GM23338 (cell line): ENCODE results near the gene TM2D1. TPM values are rescaled to one million over a fixed set of nuclear protein-coding genes. Genes with fewer than 3 reads are reported as not detected.

ENCODE experiments used
- ATAC-seq: fragments of 200-7000 bp; cut with Tn5 transposase; 3 replicates; pipeline ENCODE4 v1.9.1; 2020
- DNase-seq: peaks from one replicate; pipeline ENCODE4 v3.0.0-alpha.2; 2015; ENCODE audit warnings: low spot score
- H2AFZ ChIP-seq: fragments of 200-600 bp; sonication (generic); 2 replicates; pipeline ENCODE4 v1.8.0; 2016; ENCODE audit warnings: antibody characterized with exemption, mild to moderate bottlenecking, moderate library complexity
- H3F3A ChIP-seq: fragments of 200-600 bp; sonication (generic); replicated peaks from 2 replicates; pipeline ENCODE4 v1.8.0; 2017; ENCODE audit warnings: antibody characterized with exemption, mixed run types, low read depth
- H3K27ac ChIP-seq: fragments of 200-600 bp; sonication (generic); 2 replicates; pipeline ENCODE4 v1.6.1; 2016; ENCODE audit warnings: low read depth
- H3K27me3 ChIP-seq: fragments of 200-600 bp; sonication (generic); 2 replicates; pipeline ENCODE4 v1.8.0; 2016; ENCODE audit warnings: mild to moderate bottlenecking, mixed run types, moderate library complexity; ENCODE audit not compliant: insufficient read depth
- H3K36me3 ChIP-seq: fragments of 200-600 bp; sonication (generic); 2 replicates; pipeline ENCODE4 v1.8.0; 2016; ENCODE audit warnings: mild to moderate bottlenecking; ENCODE audit not compliant: insufficient read depth
- H3K4me1 ChIP-seq: fragments of 200-600 bp; sonication (generic); 2 replicates; pipeline ENCODE4 v1.8.0; 2016; ENCODE audit warnings: mild to moderate bottlenecking, moderate library complexity; ENCODE audit not compliant: insufficient read depth
- H3K4me2 ChIP-seq: fragments of 200-600 bp; sonication (generic); 2 replicates; pipeline ENCODE4 v1.7.1; 2017; ENCODE audit warnings: mixed run types
- H3K4me3 ChIP-seq: fragments of 200-600 bp; sonication (generic); 2 replicates; pipeline ENCODE4 v1.6.1; 2016; ENCODE audit warnings: mixed run types
- H3K79me2 ChIP-seq: fragments of 200-600 bp; sonication (generic); replicated peaks from 2 replicates; pipeline ENCODE4 v1.8.0; 2017; ENCODE audit warnings: mild to moderate bottlenecking; ENCODE audit not compliant: insufficient read depth
- H3K9me2 ChIP-seq: fragments of 200-600 bp; sonication (generic); 2 replicates; pipeline ENCODE4 v1.8.0; 2017; ENCODE audit not compliant: insufficient read depth
- H4K20me1 ChIP-seq: fragments of 200-600 bp; sonication (generic); replicated peaks from 2 replicates; pipeline ENCODE4 v1.8.0; 2017; ENCODE audit warnings: mild to moderate bottlenecking; ENCODE audit not compliant: insufficient read depth
- H3K27ac Mint-ChIP-seq: 2 replicates; pipeline ENCODE4 v1.8.0; 2020; ENCODE audit warnings: inconsistent platforms, mild to moderate bottlenecking, moderate library complexity, mixed read lengths
- H3K27me3 Mint-ChIP-seq: 3 replicates; pipeline ENCODE4 v1.8.0; 2022; ENCODE audit warnings: low read depth, mild to moderate bottlenecking, moderate library complexity, mixed read lengths, inconsistent platforms; ENCODE audit not compliant: insufficient read depth, poor library complexity
- H3K36me3 Mint-ChIP-seq: 3 replicates; pipeline ENCODE4 v1.8.0; 2021; ENCODE audit warnings: low read depth, mild to moderate bottlenecking, inconsistent platforms, moderate library complexity, mixed read lengths
- H3K4me1 Mint-ChIP-seq: 3 replicates; pipeline ENCODE4 v1.8.0; 2020; ENCODE audit warnings: mild to moderate bottlenecking, inconsistent platforms, mixed read lengths
- H3K4me3 Mint-ChIP-seq: 3 replicates; pipeline ENCODE4 v1.8.0; 2021; ENCODE audit warnings: moderate library complexity, mild to moderate bottlenecking, inconsistent platforms, mixed read lengths
- H3K9me3 Mint-ChIP-seq: 3 replicates; pipeline ENCODE4 v1.8.0; 2020; ENCODE audit warnings: moderate library complexity, mild to moderate bottlenecking, inconsistent platforms, mixed read lengths
- CREB1 ChIP-seq: fragments of 250-450 bp; sonication (Bioruptor Pico); IDR thresholded peaks from 2 replicates; pipeline ENCODE4 v1.5.0; 2020; ENCODE audit warnings: low read depth, mild to moderate bottlenecking, moderate library complexity
- EZH2 ChIP-seq: fragments of 200-600 bp; sonication (generic); IDR thresholded peaks from one replicate; pipeline ENCODE4 v1.8.0; 2017; ENCODE audit warnings: antibody characterized with exemption, mild to moderate bottlenecking, low read depth; ENCODE audit not compliant: unreplicated experiment
- NANOG ChIP-seq: IDR thresholded peaks from 2 replicates; pipeline ENCODE4 v1.6.1; 2016; ENCODE audit warnings: antibody characterized with exemption, borderline replicate concordance
- POLR2AphosphoS5 ChIP-seq: IDR thresholded peaks from 2 replicates; pipeline ENCODE4 v1.6.1; 2016; ENCODE audit warnings: antibody characterized with exemption, low read depth
- STAT1 ChIP-seq: IDR thresholded peaks from one replicate; pipeline ENCODE4 v1.6.1; 2016; ENCODE audit warnings: antibody characterized with exemption; ENCODE audit not compliant: unreplicated experiment
- ZNF114 ChIP-seq: fragments of 250-450 bp; sonication (Bioruptor Pico); IDR thresholded peaks from 2 replicates; pipeline ENCODE4 v1.5.0; 2020; ENCODE audit warnings: mild to moderate bottlenecking, moderate library complexity
- ZNF331 ChIP-seq: fragments of 250-450 bp; sonication (Bioruptor Pico); IDR thresholded peaks from 2 replicates; pipeline ENCODE4 v1.5.0; 2020; ENCODE audit warnings: low read depth, mild to moderate bottlenecking, moderate library complexity
- polyA plus RNA-seq: library from polyadenylated mRNA; unstranded; fragments of >200 nt; fragmentation: Nextera tagmentation; extraction: Ambion mirVana; gene quantifications from 2 replicates; pipeline ENCODE4 v1.2.1, GENCODE V29; 2016
- total RNA-seq: library from RNA; depleted of rRNA; stranded (reverse); fragments of >200 nt; shearing (Covaris generic); gene quantifications from 2 replicates; pipeline ENCODE4 v1.2.3, GENCODE V29; 2014
- TF ChIP-seq, protein P1 (sequence below): IDR thresholded peaks from one replicate; pipeline ENCODE4 v1.6.1; 2018; ENCODE audit warnings: antibody characterized with exemption; ENCODE audit not compliant: unreplicated experiment
- TF ChIP-seq, protein P2 (sequence below): IDR thresholded peaks from 2 replicates; pipeline ENCODE4 v1.6.1; 2016; ENCODE audit warnings: antibody characterized with exemption
- TF ChIP-seq, protein P3 (sequence below), 2 experiments: fragments of 200-600 bp in 1 of 2; sonication (generic) in 1 of 2; conservative IDR thresholded peaks; 2 replicates each; pipeline versions ENCODE4 v1.5.1 to v1.6.1; 2016 to 2017; ENCODE audit warnings: antibody characterized with exemption in 2 of 2, low read depth in 2 of 2, mild to moderate bottlenecking in 2 of 2, moderate library complexity in 1 of 2

TM2D1 gene
- total and polyA plus RNA-seq, 2 experiments from 2014 or later, result 46.7 to 47.5 TPM

DNA sequence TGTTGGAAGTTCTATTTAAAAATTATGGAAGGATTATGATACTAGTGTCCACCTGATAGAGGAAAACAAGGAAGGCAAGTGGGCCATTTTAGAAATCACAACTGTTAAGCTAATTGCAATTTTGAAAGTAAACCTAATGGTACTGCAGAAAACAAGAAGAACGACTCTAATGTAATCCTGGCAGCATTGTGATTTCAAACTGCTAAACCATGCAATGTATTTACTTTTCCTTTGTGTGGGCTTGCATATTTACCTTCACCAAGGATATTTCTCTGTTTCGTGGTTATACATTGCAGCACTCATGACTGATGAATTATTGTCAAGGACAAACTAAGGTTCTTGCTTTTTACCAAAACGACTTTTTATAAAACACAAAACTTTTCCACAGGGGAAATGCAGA, 88.1 kb downstream of the TM2D1 start (continued):
- TF ChIP-seq, protein P1, sequence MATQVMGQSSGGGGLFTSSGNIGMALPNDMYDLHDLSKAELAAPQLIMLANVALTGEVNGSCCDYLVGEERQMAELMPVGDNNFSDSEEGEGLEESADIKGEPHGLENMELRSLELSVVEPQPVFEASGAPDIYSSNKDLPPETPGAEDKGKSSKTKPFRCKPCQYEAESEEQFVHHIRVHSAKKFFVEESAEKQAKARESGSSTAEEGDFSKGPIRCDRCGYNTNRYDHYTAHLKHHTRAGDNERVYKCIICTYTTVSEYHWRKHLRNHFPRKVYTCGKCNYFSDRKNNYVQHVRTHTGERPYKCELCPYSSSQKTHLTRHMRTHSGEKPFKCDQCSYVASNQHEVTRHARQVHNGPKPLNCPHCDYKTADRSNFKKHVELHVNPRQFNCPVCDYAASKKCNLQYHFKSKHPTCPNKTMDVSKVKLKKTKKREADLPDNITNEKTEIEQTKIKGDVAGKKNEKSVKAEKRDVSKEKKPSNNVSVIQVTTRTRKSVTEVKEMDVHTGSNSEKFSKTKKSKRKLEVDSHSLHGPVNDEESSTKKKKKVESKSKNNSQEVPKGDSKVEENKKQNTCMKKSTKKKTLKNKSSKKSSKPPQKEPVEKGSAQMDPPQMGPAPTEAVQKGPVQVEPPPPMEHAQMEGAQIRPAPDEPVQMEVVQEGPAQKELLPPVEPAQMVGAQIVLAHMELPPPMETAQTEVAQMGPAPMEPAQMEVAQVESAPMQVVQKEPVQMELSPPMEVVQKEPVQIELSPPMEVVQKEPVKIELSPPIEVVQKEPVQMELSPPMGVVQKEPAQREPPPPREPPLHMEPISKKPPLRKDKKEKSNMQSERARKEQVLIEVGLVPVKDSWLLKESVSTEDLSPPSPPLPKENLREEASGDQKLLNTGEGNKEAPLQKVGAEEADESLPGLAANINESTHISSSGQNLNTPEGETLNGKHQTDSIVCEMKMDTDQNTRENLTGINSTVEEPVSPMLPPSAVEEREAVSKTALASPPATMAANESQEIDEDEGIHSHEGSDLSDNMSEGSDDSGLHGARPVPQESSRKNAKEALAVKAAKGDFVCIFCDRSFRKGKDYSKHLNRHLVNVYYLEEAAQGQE, result no peak
- TF ChIP-seq NANOG (no peak), CREB1 (CRISPR knock-in tag) (no peak)

DNA sequence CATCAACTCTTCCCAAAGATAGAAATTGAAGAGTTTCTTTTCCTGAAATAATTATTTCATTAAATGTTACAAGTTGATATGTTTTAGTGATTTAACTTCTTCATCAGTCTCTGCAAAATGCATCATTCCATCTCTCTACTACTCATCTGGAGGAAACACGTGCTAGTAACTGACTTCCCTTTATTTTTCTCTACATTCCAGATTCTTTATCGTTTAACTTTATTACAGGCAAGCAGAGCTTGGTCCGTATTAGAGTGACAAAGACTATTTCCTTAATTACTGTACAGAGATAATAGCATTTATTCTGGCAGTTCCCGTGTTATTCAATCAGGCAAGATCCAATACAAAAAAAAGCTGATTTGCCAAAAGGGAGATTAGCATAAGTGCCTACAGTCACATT, 88.6 kb downstream of the TM2D1 start:
- DNase-seq, result no peak
- Histone ChIP-seq H3K27me3 (no peaks in the 10 kb centered on the region), H3K4me1 (peaks cover 18% of the 10 kb centered on the region), H3K79me2 (no peaks in the 10 kb centered on the region), H3K9me2 (no peaks in the 10 kb centered on the region), H3K36me3 (no peaks in the 10 kb centered on the region), H3K4me3 (no peak overlapping the region), H3F3A (no peaks in the 10 kb centered on the region), H3K4me2 (peak overlapping the region; percentile 30; the same call in 1 of the 2 replicates), H4K20me1 (no peaks in the 10 kb centered on the region), H3K27ac (no peak overlapping the region), H2AFZ (no peak overlapping the region)
- Mint-ChIP-seq H3K9me3 (no peaks in the 10 kb centered on the region), H3K4me3 (no peak overlapping the region), H3K4me1 (peaks cover 21% of the 10 kb centered on the region), H3K27ac (no peak overlapping the region), H3K36me3 (no peaks in the 10 kb centered on the region), H3K27me3 (peaks cover 7% of the 10 kb centered on the region)
- ATAC-seq, result no peak
- TF ChIP-seq ZNF331 (no peak), EZH2 (no peak), POLR2AphosphoS5 (no peak), STAT1 (no peak), NANOG (no peak), ZNF114 (CRISPR knock-in tag) (no peak), CREB1 (CRISPR knock-in tag) (no peak)
- TF ChIP-seq, protein P2, sequence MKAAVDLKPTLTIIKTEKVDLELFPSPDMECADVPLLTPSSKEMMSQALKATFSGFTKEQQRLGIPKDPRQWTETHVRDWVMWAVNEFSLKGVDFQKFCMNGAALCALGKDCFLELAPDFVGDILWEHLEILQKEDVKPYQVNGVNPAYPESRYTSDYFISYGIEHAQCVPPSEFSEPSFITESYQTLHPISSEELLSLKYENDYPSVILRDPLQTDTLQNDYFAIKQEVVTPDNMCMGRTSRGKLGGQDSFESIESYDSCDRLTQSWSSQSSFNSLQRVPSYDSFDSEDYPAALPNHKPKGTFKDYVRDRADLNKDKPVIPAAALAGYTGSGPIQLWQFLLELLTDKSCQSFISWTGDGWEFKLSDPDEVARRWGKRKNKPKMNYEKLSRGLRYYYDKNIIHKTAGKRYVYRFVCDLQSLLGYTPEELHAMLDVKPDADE, result no peak
- TF ChIP-seq, protein P3, sequence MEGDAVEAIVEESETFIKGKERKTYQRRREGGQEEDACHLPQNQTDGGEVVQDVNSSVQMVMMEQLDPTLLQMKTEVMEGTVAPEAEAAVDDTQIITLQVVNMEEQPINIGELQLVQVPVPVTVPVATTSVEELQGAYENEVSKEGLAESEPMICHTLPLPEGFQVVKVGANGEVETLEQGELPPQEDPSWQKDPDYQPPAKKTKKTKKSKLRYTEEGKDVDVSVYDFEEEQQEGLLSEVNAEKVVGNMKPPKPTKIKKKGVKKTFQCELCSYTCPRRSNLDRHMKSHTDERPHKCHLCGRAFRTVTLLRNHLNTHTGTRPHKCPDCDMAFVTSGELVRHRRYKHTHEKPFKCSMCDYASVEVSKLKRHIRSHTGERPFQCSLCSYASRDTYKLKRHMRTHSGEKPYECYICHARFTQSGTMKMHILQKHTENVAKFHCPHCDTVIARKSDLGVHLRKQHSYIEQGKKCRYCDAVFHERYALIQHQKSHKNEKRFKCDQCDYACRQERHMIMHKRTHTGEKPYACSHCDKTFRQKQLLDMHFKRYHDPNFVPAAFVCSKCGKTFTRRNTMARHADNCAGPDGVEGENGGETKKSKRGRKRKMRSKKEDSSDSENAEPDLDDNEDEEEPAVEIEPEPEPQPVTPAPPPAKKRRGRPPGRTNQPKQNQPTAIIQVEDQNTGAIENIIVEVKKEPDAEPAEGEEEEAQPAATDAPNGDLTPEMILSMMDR (conservative IDR thresholded peaks at IDR 0.05; ENCODE audit: low read depth in 2 of 2), result no peak
- TF ChIP-seq, protein P1, result no peak
